Hematopoietic multipotent progenitor cell treated with erythropoietin and hydrocortisone succinate and interleukin-3 and kit ligand, for 6 days (in vitro differentiated cells): ENCODE data around the gene CSGALNACT2.
A peak's percentile ranks its signal among the peaks of the same experiment; 100 is the strongest.
"Not testable (repeated sequence)": the region's sequence is repeated elsewhere in the genome, so short reads cannot be mapped to it uniquely, and the experiment has no call there.

Source experiments
- DNase-seq: peaks from one replicate; pipeline ENCODE4 v3.0.0-alpha.2; 2015

CSGALNACT2 gene

DNA sequence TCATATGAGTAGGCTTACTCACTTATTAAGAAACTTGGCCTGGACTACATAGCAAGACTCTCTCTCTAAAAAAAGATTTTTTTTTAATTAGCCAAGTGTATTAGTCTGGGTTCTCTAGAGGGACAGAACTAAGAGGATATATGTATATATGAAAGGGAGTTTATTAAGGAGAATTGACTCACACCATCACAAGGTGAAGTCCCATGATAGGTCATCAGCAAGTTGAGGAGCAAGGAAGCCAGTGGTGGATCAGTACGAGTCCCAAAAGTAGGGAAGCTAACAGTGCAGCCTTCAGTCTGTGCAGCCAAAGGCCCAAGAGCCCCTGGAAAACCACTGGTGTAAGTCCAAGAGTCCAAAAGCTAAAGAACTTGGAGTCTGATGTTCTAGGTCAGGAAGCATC lies 7.7 kb downstream of the CSGALNACT2 start:
- not testable (repeated sequence) for DNase-seq

- DNase-seq: no peak
These were observed 13.1 kb downstream of the CSGALNACT2 start for GRCh38 chr10:43151371-43151770.

DNA sequence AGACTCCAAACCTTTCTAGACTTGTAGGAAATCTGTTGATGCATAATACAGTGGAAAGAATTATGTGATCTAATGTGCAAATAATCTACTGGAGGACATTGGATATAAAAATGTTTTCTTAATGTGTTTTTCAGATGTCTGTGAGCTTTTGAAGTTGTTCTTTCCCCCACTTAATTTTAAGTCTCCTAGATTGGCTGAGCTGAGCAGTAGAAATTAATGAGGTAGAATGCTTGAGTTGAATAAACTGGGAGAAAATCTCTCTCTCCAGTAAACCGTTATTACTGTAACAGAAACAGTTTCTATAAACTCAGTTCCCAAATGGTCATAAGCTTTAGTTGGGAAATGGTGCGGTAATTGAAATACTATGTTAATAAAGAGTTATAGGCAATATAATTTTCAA lies 15.7 kb downstream of the CSGALNACT2 start:
- DNase-seq: no peak

- no peak for DNase-seq
These were observed 17.0 kb downstream of the CSGALNACT2 start for GRCh38 chr10:43155221-43155620.

- no peak for DNase-seq
These were observed 17.5 kb downstream of the CSGALNACT2 start for GRCh38 chr10:43155741-43156140.

DNA sequence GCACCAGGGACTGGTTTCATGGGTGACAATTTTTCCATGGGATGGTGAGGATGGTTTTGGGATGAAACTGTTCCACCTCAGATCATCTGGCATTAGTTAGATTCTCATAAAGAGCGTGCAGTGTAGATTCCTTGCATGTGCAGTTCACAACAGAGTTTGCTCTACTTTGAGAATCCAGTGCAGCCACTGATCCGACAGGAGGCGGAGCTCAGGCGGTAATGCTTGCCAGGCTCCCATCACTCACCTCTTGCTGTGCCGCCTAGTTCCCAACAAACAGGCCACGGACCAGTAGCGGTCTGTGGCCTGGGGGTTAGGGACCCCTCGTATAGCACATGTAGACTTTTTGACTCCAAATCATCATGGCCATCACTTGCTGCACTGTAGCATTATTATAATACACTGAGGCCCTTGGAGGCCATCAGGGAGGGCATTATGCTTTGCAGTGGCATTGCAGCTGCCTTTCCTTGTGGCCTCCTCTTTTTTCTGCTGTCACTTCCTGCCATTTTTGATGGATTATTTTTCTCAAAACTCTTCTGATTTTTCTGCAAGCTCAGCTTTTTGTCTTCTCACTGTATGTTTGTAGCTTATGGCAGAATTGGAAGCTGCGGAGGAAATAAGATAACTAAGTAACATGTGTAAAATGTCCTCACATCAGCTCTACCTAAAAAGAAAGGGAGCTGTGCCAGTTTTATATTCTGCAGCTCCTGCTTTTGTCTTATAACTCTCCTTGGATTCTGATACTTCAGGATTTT lies 18.5 kb downstream of the CSGALNACT2 start:
- DNase-seq: no peak

DNA sequence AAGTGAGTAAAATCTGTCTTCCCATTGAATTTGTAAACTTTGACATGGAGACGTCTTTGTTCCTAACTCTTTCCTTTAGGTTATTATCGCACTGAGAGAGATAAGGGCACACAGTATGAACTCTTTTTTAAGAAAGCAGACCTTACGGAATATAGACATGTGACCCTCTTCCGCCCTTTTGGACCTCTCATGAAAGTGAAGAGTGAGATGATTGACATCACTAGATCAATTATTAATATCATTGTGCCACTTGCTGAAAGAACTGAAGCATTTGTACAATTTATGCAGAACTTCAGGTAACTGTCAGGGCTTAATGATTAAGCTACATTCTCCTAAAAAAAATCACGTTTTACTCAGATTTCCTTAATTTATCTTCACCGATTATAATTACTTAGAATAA lies 20.4 kb downstream of the CSGALNACT2 start:
- DNase-seq: no peak

- DNase-seq: peak; percentile 51
These were observed 22.0 kb downstream of the CSGALNACT2 start for GRCh38 chr10:43160046-43160920.

DNA sequence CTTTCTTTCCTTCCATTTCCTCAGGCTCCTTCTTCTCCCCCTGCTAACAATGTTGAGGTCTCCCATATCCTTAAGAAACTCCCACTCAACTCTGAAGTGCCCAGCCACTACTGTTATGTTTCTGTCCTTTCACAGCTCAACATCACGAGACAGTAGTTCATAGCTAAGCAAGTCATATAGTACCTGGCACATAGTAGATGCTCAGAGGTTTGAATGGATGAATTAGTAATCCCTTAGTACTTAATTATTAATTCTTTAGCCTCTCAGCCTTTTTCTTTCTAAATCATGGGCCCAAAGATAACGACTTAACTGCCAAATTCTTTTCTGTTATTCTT lies 22.6 kb downstream of the CSGALNACT2 start:
- DNase-seq: no peak

GRCh38 chr10:43162604-43163003 lies 24.4 kb downstream of the CSGALNACT2 start:
- DNase-seq: no peak

DNA sequence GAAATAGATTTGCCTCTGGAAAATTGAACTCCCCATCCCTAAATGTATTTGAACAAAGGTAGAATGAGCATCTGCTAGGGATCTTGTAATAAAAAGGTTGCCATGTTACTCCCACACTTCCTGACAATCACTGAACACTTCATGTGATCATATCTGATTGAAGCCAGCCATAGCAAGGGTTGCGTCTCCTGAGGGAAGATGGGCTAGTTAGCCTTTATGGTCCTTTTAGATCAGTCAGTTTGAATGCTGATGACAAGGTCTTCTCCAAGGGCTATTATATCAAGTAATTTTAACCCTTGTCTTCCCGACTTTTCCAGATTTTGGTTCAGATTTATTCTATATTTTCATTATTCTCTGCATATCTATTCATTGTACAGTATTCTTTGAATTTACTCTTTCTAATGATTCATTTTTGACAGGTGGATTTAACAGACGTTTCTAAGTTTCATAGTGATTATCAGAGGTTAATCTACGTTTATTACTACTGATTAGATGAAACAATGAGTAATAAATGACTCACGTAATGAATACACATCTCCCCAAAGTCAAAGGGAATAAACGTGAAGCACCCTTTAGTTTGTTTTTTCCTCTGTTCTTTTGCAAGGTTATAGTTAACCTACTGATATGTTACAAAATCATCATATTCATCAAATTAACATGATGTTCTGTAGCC lies 28.1 kb downstream of the CSGALNACT2 start:
- no peak for DNase-seq

- no peak for DNase-seq
These were observed 28.7 kb downstream of the CSGALNACT2 start for GRCh38 chr10:43166880-43167497.

- DNase-seq: peak; percentile 13
These were observed 29.2 kb downstream of the CSGALNACT2 start for GRCh38 chr10:43167498-43167889.

DNA sequence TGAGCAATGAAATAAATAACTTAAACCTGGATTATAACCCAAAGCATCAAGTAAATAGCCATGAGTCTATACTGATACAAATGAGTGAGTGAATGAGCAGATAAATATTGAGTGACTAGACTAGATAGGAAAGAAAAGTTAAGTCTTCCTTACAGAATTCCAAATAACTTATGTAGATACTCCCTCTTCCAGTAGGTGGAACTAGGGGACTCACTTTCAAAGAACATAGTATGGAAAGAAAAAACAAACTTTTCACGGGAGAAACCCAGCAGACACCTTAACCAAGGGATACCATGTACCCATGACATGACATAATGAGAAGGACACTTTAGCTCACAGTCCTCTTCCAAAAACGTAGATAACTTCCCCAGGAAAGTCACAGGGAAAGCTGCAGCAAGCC lies 32.2 kb downstream of the CSGALNACT2 start:
- DNase-seq: no peak

DNA sequence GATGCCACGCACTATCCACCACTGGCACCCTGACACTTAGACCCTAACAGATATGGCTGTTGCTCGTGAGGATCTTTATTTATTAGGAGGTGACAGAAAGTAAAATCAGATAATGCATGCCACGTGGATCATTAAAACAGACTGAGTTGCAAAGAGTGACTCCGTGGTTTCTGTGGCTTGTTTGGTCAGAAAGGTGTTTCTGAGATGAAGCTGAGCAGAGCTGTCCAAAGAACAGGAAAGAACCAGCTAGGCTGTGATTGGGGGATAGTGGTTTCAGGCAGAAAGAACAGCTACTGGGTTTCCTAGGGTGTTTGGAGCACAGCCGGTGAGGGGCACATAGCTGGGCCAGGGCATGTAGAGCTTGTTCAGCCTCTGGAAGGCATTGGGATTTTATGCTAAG lies 34.4 kb downstream of the CSGALNACT2 start:
- no peak for DNase-seq

GRCh38 chr10:43173120-43173519 lies 34.9 kb downstream of the CSGALNACT2 start:
- DNase-seq: no peak

DNA sequence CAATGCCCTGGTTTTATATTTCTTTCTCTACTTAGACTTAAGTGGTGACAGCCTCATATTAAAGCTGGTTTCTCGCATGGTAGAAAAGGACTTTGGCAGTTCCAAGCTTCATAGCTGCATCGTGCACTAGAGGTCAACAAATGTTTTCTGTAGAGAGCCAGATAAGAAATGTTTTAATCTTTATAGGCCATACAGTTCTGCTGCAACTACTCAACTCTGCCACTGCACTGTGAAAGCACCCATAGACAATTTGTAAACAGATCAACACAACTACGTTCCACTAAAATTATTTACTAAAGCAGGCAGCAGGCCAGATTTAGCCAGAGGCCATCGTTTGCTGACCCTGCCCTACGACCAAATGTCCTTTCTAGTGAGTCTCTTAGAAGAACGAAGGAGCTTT lies 36.7 kb downstream of the CSGALNACT2 start:
- DNase-seq: peak; percentile 54

DNA sequence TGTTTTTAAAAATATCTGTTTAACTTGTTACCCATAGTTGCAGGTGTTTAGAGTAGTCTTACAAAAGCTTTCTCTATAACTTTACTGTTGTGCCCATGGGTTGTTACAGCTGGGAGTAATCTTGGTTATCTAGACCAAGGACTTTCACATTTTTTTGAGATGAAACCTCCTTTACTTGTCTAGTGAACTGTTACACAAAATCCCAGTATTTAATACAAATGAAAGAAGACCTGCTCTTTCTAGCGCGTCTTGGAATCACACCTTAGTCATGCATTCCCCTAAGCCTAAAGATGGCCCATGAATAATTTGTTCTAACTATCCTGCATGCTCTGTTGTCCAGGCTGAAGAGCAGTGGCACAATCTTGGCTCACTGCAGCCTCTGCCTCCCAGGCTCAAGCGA lies 38.0 kb downstream of the CSGALNACT2 start:
- no peak for DNase-seq

GRCh38 chr10:43177595-43177994 lies 39.4 kb downstream of the CSGALNACT2 start:
- no peak for DNase-seq

DNA sequence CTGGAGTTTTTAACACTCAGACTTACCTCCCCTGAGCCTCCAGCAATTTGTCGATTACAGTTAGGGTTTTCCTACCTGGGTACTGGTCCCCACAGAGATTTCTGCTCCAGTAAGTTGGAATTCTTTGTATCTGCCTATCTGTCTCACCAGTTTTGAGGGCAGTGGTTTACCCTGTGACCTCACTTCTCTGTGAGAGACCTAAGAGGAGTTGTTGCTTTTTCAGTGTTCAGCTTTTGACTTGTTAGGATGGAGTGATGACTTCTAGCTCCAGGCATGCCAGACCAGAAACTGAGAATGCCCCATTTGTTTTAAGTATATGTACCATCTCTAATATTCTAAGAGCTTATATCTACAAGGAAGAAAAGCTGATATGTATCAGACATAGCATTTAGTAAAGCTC lies 42.9 kb downstream of the CSGALNACT2 start:
- DNase-seq: no peak

GRCh38 chr10:43183764-43184163 lies 45.5 kb downstream of the CSGALNACT2 start:
- DNase-seq: not testable (repeated sequence)

DNA sequence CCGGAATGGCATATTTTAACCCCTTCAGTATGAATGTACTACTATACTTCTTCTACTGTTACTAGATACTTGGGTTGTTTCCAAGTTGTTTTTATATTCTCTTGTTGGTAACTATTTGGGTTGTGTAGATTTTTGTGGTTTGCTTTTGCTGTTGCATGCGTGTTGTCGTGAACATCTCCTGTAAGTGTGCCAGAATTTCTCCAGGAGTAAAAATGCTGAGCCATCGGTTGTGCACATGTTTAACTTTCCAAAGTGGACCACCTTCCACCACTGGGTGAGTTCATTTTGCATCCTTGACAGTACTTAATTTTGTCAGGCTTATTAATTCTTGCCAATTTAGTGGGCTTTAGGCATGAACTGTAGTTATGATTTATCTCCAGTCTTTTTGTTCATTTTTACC lies 47.9 kb downstream of the CSGALNACT2 start:
- no peak for DNase-seq

DNA sequence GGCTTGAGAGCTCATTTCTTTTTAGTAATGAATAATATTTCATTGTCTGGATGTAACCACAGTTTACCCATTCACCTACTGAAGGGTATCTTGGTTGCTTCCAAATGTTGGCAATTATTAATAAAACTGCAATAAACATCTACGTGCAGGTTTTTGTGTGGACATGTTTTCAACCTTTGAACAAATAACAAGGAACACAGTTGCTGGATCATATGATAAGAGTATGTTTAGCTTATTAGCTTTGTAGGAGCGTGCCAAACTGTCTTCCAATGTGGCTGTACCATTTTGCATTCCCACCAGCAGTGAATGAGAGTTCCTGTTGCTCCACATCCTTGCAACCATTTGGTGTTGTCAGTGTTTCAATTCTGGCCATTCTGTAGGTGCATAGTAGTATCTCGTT lies 49.0 kb downstream of the CSGALNACT2 start:
- DNase-seq: no peak
